Brain microvascular endothelial cell (primary cell): ENCODE measurements around the gene XPNPEP2.

Source experiments
- DNase-seq: peaks from one replicate; pipeline ENCODE4 v3.0.0-alpha.2; 2020
- H3K27ac ChIP-seq: fragments of 250-450 bp; sonication (Bioruptor Pico); 2 replicates; pipeline ENCODE4 v1.5.1; 2020; ENCODE audit warnings: mild to moderate bottlenecking, moderate library complexity
- H3K27me3 ChIP-seq: fragments of 250-450 bp; sonication (Bioruptor Pico); replicated peaks from 2 replicates; pipeline ENCODE4 v1.5.1; 2020; ENCODE audit warnings: mild to moderate bottlenecking
- H3K36me3 ChIP-seq: fragments of 250-450 bp; sonication (Bioruptor Pico); replicated peaks from 2 replicates; pipeline ENCODE4 v1.5.1; 2020; ENCODE audit warnings: mild to moderate bottlenecking
- H3K4me3 ChIP-seq: 2 replicates; pipeline ENCODE4 v1.5.1; 2011; ENCODE audit warnings: low read depth, mild to moderate bottlenecking, control low read depth, low read length, moderate library complexity
- in situ Hi-C: cut with HindIII; loops from 2 replicates; pipeline ENCODE4 v1.10.0; 2017; ENCODE audit warnings: low sequenced_read_pairs, low pct_ligation_motif_present
- TF ChIP-seq, protein P1 (sequence below): IDR thresholded peaks from 2 replicates; pipeline ENCODE4 v1.5.1; 2011; ENCODE audit warnings: low read depth, mild to moderate bottlenecking, moderate library complexity, low read length, control low read depth, inconsistent platforms; ENCODE audit errors: missing control alignments

The XPNPEP2 gene

DNA sequence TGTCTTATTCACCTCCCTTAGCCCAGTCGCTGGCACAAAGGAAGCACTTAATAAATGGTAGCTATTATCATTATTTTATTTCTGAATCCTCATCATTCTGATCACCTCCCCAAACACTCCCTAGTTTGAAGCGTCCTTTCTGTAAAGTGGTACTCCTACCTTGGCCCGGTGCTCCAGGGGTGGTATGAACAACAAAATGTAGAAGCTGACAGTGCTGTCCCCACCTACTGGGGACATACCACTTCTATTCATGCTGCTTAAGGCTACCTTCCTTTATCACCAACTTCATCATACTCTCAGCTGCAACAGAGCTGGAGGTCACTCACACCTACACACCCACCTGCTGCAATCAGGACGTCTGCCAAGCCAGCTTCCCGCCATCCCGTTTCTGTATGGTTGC lies 43.2 kb upstream of the XPNPEP2 start:
- Histone ChIP-seq H3K4me3 (no peak overlapping the region), H3K36me3 (no peaks in the 10 kb centered on the region), H3K27ac (no peak overlapping the region), H3K27me3 (no peaks in the 10 kb centered on the region)
- in situ Hi-C loops = no loop called here
- TF ChIP-seq, protein P1, sequence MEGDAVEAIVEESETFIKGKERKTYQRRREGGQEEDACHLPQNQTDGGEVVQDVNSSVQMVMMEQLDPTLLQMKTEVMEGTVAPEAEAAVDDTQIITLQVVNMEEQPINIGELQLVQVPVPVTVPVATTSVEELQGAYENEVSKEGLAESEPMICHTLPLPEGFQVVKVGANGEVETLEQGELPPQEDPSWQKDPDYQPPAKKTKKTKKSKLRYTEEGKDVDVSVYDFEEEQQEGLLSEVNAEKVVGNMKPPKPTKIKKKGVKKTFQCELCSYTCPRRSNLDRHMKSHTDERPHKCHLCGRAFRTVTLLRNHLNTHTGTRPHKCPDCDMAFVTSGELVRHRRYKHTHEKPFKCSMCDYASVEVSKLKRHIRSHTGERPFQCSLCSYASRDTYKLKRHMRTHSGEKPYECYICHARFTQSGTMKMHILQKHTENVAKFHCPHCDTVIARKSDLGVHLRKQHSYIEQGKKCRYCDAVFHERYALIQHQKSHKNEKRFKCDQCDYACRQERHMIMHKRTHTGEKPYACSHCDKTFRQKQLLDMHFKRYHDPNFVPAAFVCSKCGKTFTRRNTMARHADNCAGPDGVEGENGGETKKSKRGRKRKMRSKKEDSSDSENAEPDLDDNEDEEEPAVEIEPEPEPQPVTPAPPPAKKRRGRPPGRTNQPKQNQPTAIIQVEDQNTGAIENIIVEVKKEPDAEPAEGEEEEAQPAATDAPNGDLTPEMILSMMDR = no peak
- no peak for DNase-seq

DNA sequence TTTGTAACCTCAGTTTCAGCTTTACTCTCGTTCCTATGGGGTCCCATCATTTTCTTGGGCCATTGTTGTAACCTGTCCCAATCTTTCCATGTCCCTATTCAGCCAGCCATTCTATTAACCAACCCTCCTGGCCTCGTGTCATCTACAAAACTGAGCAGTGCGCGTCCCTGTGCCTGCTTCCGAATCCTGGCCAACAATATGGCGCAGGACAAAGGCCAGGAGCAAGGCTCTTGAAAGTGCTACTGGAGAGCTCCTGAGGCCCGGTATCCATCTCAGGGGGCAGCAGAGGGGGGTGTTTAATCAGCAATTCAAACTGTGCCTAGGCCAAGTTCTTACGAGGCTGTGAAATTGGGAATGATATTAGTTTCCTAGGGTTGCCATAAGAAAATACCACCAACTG lies 42.8 kb upstream of the XPNPEP2 start:
- H3K27me3 ChIP-seq = no peaks in the 10 kb centered on the region
- no peak overlapping the region for H3K4me3 ChIP-seq
- no peaks in the 10 kb centered on the region for H3K36me3 ChIP-seq
- no peak for DNase-seq
- H3K27ac ChIP-seq = no peak overlapping the region
- in situ Hi-C loops = no loop called here
- TF ChIP-seq, protein P1 = no peak

DNA sequence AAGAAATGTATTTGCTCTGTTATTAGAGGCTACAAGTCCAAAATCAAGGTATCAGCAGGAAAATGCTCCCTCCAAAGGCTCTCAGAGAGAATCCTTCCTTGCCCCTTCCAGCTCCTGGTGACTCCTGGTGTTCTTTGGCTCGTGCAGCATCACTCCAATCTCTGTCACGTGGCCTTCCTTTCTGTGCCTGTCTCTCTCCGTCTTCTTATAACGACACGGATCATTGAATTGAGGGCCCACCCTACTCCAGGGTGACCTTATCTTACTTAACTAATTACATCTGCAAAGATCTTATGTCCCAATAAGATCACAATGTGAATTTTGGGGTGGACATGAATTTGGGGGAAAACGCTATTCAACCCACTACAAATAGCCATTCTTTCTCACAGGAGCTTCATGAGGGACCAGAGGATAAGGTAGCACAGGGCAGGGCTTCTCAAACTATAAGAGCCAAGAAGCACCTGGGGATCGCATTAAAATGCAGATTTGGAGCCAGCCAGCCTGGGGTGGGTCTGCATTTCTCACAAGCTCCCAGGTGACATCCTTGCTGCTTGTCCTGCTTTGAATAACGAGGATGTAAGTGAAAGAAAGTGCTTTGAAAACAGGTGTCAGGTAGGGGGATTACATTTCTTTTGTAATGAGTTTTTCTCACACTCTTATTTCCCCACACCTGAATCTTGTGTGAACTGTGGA lies 42.2 kb upstream of the XPNPEP2 start:
- H3K27me3 ChIP-seq = no peaks in the 10 kb centered on the region
- no peaks in the 10 kb centered on the region for H3K36me3 ChIP-seq
- no peak overlapping the region for H3K27ac ChIP-seq
- TF ChIP-seq, protein P1 = no peak
- no peak for DNase-seq
- in situ Hi-C loops = no loop called here
- H3K4me3 ChIP-seq = no peak overlapping the region

DNA sequence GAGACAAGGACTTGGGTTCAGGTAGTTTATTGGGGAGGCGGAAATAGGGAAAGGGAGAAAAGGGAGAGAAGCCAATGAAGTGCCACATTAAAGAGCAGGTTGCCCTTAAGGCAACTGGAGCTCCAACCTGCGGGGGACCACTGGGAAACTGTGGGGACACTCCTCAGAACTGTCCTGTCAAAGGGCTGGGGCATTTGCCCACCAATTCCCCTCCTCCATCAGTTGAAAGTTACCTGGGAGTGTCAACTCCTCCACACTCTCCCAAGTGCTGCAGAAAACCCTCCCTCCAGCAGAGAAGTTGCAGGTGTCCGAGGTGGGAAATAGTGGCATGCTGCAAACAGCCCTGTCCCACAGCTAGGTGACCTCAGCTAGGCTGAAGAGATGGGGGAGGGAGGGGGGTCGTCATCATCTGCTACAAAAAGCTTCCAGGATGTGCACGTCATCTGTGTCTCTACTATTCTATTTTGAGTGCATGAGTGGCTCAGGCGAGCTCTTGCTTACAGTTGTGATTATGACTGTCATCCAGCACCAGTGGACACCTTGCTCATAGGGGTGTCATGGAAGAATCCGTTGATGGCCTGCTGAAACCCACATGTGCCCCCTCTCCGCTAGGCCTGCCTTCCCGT lies 41.5 kb upstream of the XPNPEP2 start:
- Histone ChIP-seq H3K27ac (no peak overlapping the region), H3K27me3 (no peaks in the 10 kb centered on the region), H3K4me3 (no peak overlapping the region), H3K36me3 (no peaks in the 10 kb centered on the region)
- in situ Hi-C loops = no loop called here
- TF ChIP-seq, protein P1 = no peak
- no peak for DNase-seq

DNA sequence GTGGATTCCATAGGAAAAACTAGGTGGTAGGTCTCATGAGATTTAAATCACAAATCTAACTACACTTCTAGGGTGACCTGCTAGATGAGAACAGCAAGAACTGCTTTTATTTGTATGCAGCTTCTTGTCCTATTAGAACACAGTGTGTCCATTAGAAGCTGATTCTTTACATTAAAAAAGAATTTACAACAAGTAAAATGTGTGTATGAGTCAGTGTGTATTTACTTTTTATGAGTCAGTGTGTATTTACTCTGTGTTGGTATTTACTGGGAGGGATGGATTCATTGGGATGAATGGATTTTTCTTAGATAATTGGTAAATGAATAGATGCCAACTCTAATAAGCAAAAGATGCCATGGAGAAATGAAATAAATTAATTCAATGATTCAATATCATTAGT lies 40.6 kb upstream of the XPNPEP2 start:
- H3K4me3 ChIP-seq = no peak overlapping the region
- in situ Hi-C loops = no loop called here

More for the DNA sequence above, 40.6 kb upstream of the XPNPEP2 start:
- H3K27ac ChIP-seq = no peak overlapping the region
- no peaks in the 10 kb centered on the region for H3K27me3 ChIP-seq
- TF ChIP-seq, protein P1 = no peak
- no peak for DNase-seq
- no peaks in the 10 kb centered on the region for H3K36me3 ChIP-seq
